Thyroid gland (tissue), 4 donors: ENCODE measurements around the gene CCDC188. TPM values are rescaled to one million over a fixed set of nuclear protein-coding genes. Genes with fewer than 3 reads are reported as not detected.

Experiments used
- DNase-seq, 2 donors: peaks; one replicate each; pipeline ENCODE4 v3.0.0-alpha.2; 2019
- H3K27ac ChIP-seq, 3 donors: fragments of 200-600 bp; sonication (generic); 1 replicate in 2 of 3; 2 replicates in 1 of 3; pipeline ENCODE4 v1.5.1; 2016 to 2019; ENCODE audit warnings: mild to moderate bottlenecking in 1 of 3, moderate library complexity in 1 of 3
- H3K27me3 ChIP-seq: fragments of 200-600 bp; sonication (generic); one replicate; pipeline ENCODE4 v1.5.1; 2019
- H3K36me3 ChIP-seq, 2 donors: fragments of 200-600 bp; sonication (generic); one replicate each; pipeline ENCODE4 v1.5.1; 2016 to 2019
- H3K4me1 ChIP-seq, 2 donors: fragments of 200-600 bp; sonication (generic); one replicate each; pipeline ENCODE4 v1.5.1; 2017 to 2019
- H3K4me3 ChIP-seq, 3 donors: fragments of 200-600 bp; sonication (generic); replicated peaks in 1 of 3; 1 replicate in 2 of 3; 2 replicates in 1 of 3; pipeline ENCODE4 v1.5.1; 2016; ENCODE audit warnings: mild to moderate bottlenecking in 1 of 3
- H3K9me3 ChIP-seq: fragments of 200-600 bp; sonication (generic); one replicate; pipeline ENCODE4 v1.5.1; 2017
- POLR2A ChIP-seq, 2 donors: fragments of 450-650 bp; IDR thresholded peaks; one replicate each; pipeline ENCODE4 v1.6.1; 2017; ENCODE audit warnings: antibody characterized with exemption in 2 of 2, mild to moderate bottlenecking in 2 of 2, moderate library complexity in 1 of 2
- WGBS, 2 donors: methylation state at CpG; one replicate each; pipeline ENCODE4 v1.1.5; 2017; 5-methylcytosine and 5-hydroxymethylcytosine counted together
- intact Hi-C: fragments of 100-400 bp; cut with DNase I; formaldehyde crosslinking; loops from one replicate; pipeline ENCODE4 v1.15.1; 2023
- total RNA-seq, 4 donors: library from RNA; depleted of rRNA; stranded (reverse); fragments of >200 nt; gene quantifications; one replicate each; pipeline ENCODE4 v1.2.3, GENCODE V29; 2016
- TF ChIP-seq, protein P1 (sequence below), 6 experiments: fragments of 200-600 bp in 3 of 6; fragments of 450-650 bp in 3 of 6; sonication (generic) in 3 of 6; IDR thresholded peaks; one replicate each; pipeline ENCODE4 v1.5.1; 2016 to 2019; ENCODE audit warnings: antibody characterized with exemption in 6 of 6, mild to moderate bottlenecking in 2 of 6, inconsistent platforms in 1 of 6, moderate library complexity in 1 of 6

Gene CCDC188
- total RNA-seq, 4 donors from 2014 or later = 0.39 to 2.1 TPM; not detected in 2

DNA sequence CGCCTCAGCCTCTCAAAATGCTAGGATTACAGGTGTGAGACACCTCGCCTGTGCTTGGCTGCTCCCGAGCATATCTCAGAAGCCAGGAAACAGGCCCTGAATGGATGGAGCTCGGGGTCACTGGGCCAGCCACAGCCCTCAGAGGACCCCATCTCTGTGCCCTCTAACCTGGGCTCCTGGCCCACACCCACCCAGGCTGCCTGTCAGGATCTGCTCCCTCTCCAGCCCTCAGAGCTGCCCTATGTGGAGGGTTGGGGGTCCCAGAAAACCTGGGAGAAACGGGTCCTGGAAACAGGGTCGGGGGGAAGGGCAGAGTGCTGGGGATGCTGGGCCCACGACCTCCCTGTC lies 5.2 kb upstream of the CCDC188 start:
- Histone ChIP-seq H3K36me3 (no peaks in the 10 kb centered on the region), H3K4me1 (peaks cover 0 to 4% of the 10 kb centered on the region in 2 donors), H3K9me3 (no peaks in the 10 kb centered on the region), H3K27me3 (no peaks in the 10 kb centered on the region), H3K4me3 (no peak overlapping the region), H3K27ac (no peak overlapping the region)
- TF ChIP-seq, protein P1, sequence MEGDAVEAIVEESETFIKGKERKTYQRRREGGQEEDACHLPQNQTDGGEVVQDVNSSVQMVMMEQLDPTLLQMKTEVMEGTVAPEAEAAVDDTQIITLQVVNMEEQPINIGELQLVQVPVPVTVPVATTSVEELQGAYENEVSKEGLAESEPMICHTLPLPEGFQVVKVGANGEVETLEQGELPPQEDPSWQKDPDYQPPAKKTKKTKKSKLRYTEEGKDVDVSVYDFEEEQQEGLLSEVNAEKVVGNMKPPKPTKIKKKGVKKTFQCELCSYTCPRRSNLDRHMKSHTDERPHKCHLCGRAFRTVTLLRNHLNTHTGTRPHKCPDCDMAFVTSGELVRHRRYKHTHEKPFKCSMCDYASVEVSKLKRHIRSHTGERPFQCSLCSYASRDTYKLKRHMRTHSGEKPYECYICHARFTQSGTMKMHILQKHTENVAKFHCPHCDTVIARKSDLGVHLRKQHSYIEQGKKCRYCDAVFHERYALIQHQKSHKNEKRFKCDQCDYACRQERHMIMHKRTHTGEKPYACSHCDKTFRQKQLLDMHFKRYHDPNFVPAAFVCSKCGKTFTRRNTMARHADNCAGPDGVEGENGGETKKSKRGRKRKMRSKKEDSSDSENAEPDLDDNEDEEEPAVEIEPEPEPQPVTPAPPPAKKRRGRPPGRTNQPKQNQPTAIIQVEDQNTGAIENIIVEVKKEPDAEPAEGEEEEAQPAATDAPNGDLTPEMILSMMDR (IDR thresholded peaks at IDR 0.05) = no peak
- TF ChIP-seq POLR2A (IDR thresholded peaks at IDR 0.05) = no peak
- DNase-seq = no peak
- 67 to 72% methylated on average over 3 to 5 of the region's 7 CpGs for WGBS, 2 donors
- intact Hi-C loops = loop anchor here (2.0 to 5.0 kb wide), 2 partner anchors 111 to 129 kb away; partner anchors contain the start of gene RTN4R

GRCh38 chr22:20155330-20156041 lies 4.6 kb upstream of the CCDC188 start:
- H3K4me3 ChIP-seq = no peak overlapping the region
- peaks cover 0 to 4% of the 10 kb centered on the region in 2 donors for H3K4me1 ChIP-seq
- no peak overlapping the region for H3K27ac ChIP-seq
- H3K36me3 ChIP-seq = no peaks in the 10 kb centered on the region
- TF ChIP-seq, protein P1 (IDR thresholded peaks at IDR 0.05) = no peak
- no peak for TF ChIP-seq POLR2A (IDR thresholded peaks at IDR 0.05)
- intact Hi-C loops = loop anchor here (2.0 to 5.0 kb wide), 2 partner anchors 112 to 129 kb away; partner anchors contain the start of gene RTN4R
- H3K27me3 ChIP-seq = no peaks in the 10 kb centered on the region
- WGBS, 2 donors = 72 to 76% methylated on average over 10 to 25 of the region's 30 CpGs
- no peaks in the 10 kb centered on the region for H3K9me3 ChIP-seq
- DNase-seq = no peak

DNA sequence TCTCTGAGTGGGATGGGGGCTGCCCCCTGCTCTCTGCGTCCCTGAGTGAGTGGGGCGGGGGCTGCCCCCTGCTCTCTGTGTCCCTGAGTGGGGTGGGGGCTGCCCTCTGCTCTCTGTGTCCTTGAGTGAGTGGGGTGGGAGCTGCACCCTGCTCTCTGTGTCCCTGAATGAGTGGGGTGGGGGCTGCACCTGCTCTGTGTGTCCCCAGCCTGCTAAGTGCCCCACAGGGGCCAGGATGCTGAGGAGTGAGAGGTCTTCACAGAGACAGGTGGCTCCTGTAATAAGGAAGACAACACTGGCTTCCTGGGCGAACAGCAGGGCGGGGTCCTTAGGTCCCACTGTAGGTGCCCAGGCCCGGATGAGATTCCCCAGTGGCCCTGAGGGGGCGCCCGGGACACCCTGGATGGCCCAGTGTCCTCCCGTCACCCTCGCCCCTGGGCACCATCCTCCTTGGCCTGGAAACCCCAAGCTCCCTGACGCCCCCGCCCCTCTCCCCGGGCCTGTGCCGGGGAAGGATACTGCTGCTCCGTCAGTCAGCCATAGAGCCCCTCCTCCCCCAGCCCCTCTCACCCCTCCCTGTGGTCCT lies 3.8 kb upstream of the CCDC188 start:
- H3K36me3 ChIP-seq = no peaks in the 10 kb centered on the region
- H3K4me1 ChIP-seq = peaks cover 0 to 4% of the 10 kb centered on the region in 2 donors
- H3K27me3 ChIP-seq = no peaks in the 10 kb centered on the region
- WGBS, 2 donors = 48 to 55% methylated on average over 7 to 11 of the region's 14 CpGs
- TF ChIP-seq POLR2A (IDR thresholded peaks at IDR 0.05) = no peak
- TF ChIP-seq, protein P1 (IDR thresholded peaks at IDR 0.05) = no peak
- no peaks in the 10 kb centered on the region for H3K9me3 ChIP-seq
- no peak for DNase-seq
- intact Hi-C loops = loop anchor here (5.0 kb wide), 1 partner anchor 113 kb away; the partner anchor contains the start of gene RTN4R
- H3K27ac ChIP-seq = no peak overlapping the region
- H3K4me3 ChIP-seq = no peak overlapping the region

DNA sequence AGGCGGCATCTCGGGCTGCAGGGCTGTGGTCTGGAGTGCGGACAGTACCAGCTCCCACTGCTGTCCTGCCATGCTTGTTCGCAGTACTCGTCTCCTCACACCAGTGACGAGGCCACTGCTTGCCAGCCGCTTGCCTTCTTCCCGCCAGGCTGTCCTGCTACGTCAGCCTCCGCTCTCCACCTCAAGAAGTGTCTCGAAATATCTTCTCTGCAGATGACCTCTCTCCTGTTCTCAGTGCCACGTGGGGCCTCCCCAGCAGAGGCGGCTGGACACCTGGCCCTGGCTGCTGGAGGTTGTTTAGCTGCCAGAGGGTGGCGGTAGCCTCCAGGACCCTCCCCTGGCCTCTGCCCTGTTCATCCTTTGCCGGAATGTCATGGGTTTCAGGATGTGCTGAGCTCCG lies 3.1 kb upstream of the CCDC188 start:
- no peaks in the 10 kb centered on the region for H3K36me3 ChIP-seq
- peaks cover 0 to 4% of the 10 kb centered on the region in 2 donors for H3K4me1 ChIP-seq
- no peak overlapping the region for H3K27ac ChIP-seq
- no peaks in the 10 kb centered on the region for H3K9me3 ChIP-seq
- intact Hi-C loops = no loop called here
- H3K4me3 ChIP-seq = no peak overlapping the region
- WGBS, 2 donors = 47 to 57% methylated on average over 15 to 16 of the region's 16 CpGs
- TF ChIP-seq, protein P1 (IDR thresholded peaks at IDR 0.05) = no peak
- TF ChIP-seq POLR2A (IDR thresholded peaks at IDR 0.05) = no peak
- no peak for DNase-seq
- H3K27me3 ChIP-seq = no peaks in the 10 kb centered on the region

GRCh38 chr22:20152464-20152890 lies 1.6 kb upstream of the CCDC188 start:
- no peaks in the 10 kb centered on the region for H3K36me3 ChIP-seq
- no peaks in the 10 kb centered on the region for H3K9me3 ChIP-seq
- H3K27ac ChIP-seq = no peak overlapping the region
- intact Hi-C loops = no loop called here
- H3K4me1 ChIP-seq = peaks cover 0 to 4% of the 10 kb centered on the region in 2 donors
- no peak for DNase-seq
- TF ChIP-seq, protein P1 (IDR thresholded peaks at IDR 0.05) = no peak
- no peak for TF ChIP-seq POLR2A (IDR thresholded peaks at IDR 0.05)
- no peak overlapping the region for H3K4me3 ChIP-seq
- H3K27me3 ChIP-seq = no peaks in the 10 kb centered on the region
- WGBS, 2 donors = 57% methylated on average over 5 of the region's 14 CpGs; no CpG with 5 or more reads in 1 of the 2 donors
